Measurements from ENCODE around the gene ZNF436. TPM values are rescaled to one million over a fixed set of nuclear protein-coding genes. Genes with fewer than 3 reads are reported as not detected.
"Not testable (repeated sequence)": the region's sequence is repeated elsewhere in the genome, so short reads cannot be mapped to it uniquely, and the experiment has no call there.

Gene ZNF436
- total RNA-seq, 1 donor: 24.6 TPM

DNA sequence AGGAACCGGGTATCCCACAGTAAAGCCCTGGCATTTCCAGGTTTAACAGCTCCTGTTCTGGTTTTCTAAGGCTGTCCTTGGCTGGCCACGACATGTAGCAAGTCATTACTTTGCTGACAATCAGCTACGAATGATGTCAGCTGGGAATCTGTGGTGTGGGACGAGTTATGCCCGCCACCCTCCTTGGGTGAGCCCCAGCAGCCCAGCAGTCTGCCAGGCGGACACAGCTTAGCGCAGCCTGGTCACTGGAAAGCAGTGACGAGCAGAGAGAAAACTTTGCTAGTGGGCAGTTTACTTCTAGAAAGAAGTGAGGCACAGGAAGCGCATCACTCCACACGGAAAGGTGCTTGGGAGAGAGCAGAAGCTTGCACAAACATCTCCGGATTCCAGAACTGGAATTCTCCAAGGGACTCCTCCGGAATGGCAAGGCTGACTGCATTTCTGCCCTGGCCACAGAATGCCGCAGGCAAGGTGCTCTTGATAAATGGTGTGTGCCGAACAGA, 15.5 kb upstream of the ZNF436 start:
- no peak for DNase-seq (ENCODE audit: low read depth)
- no peak overlapping the region for H3K4me3 ChIP-seq (ENCODE audit: low read depth, low read length)
- TF ChIP-seq, protein P1, sequence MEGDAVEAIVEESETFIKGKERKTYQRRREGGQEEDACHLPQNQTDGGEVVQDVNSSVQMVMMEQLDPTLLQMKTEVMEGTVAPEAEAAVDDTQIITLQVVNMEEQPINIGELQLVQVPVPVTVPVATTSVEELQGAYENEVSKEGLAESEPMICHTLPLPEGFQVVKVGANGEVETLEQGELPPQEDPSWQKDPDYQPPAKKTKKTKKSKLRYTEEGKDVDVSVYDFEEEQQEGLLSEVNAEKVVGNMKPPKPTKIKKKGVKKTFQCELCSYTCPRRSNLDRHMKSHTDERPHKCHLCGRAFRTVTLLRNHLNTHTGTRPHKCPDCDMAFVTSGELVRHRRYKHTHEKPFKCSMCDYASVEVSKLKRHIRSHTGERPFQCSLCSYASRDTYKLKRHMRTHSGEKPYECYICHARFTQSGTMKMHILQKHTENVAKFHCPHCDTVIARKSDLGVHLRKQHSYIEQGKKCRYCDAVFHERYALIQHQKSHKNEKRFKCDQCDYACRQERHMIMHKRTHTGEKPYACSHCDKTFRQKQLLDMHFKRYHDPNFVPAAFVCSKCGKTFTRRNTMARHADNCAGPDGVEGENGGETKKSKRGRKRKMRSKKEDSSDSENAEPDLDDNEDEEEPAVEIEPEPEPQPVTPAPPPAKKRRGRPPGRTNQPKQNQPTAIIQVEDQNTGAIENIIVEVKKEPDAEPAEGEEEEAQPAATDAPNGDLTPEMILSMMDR (IDR thresholded peaks at IDR 0.05; ENCODE audit: insufficient read depth, low read depth, low read length): no peak

DNA sequence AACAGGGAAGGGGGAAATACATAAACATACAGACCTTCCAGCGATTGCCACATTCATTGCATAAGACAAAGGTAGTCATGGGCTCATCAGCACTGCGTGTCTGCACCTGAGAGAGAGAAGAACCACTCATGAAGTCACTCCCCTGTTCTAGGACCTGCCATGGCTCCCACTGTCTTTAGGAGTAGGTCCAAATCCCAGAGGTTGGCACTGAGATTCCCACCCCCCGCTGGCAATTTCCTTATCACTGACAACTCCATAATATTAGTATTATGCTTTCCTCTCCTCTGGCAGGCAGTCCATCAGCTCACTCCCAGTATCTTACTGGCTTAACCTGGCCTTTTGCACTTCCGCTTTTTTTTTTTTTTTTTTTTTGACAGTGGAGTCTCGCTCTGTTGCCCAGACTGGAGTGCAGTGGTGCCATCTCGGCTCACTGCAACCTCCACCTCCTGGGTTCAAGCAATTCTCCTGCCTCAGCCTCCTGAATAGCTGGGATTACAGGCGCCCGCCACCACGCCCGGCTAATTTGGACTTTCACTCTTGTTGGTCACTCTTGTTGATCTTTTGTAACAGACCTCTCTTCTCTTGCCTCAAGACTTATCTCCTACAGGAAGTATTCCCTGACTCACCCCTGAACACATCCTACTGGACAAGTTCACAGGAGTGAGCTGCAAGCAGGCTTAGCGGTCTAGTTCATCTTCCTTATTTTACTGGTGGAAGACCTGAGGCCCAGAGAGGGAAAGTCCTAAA, 14.8 kb upstream of the ZNF436 start:
- TF ChIP-seq, protein P1 (IDR thresholded peaks at IDR 0.05; ENCODE audit: insufficient read depth, low read depth, low read length): no peak
- peak; percentile 84 for DNase-seq (ENCODE audit: low read depth)

DNA sequence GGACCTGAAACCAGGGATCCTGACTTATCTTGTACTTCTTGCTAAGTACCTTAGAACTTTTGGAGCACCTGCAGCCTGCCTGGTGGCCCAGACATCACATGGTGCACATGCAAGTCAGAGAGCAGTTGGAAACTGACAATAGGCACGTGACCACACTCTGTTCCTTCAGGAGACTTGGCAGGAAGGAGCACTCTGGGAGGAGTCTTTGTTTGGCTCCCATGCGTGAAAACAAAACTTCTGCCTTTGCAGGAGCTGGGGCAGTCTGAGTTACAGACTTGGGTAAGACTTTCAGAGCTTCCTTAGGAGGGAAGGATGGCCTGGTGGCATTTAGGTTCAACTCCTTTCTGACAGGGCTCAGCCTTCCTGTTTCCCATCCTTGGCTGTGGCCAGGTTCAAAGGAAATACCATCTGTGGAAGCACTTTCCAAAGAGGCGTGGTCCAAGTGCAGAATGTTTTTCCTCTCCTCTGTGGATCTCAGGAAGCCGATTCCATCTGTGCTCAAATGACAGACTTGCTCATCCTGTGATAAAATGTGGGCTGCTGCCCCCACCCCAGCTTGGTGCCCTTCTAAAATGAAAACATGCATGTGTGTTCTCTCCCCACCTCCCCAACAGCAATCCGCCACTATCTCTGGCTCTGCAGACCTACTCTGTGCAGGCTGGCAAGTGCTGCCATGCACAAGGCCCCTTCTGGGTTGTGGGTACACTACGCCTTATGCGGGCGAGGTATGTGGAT, 14.1 kb upstream of the ZNF436 start:
- no peak for DNase-seq (ENCODE audit: low read depth)
- TF ChIP-seq, protein P1 (IDR thresholded peaks at IDR 0.05; ENCODE audit: insufficient read depth, low read depth, low read length): no peak
- no peak overlapping the region for H3K4me3 ChIP-seq (ENCODE audit: low read depth, low read length)

More for the DNA sequence above, 14.8 kb upstream of the ZNF436 start:
- H3K4me3 ChIP-seq (ENCODE audit: low read depth, low read length): no peak overlapping the region

DNA sequence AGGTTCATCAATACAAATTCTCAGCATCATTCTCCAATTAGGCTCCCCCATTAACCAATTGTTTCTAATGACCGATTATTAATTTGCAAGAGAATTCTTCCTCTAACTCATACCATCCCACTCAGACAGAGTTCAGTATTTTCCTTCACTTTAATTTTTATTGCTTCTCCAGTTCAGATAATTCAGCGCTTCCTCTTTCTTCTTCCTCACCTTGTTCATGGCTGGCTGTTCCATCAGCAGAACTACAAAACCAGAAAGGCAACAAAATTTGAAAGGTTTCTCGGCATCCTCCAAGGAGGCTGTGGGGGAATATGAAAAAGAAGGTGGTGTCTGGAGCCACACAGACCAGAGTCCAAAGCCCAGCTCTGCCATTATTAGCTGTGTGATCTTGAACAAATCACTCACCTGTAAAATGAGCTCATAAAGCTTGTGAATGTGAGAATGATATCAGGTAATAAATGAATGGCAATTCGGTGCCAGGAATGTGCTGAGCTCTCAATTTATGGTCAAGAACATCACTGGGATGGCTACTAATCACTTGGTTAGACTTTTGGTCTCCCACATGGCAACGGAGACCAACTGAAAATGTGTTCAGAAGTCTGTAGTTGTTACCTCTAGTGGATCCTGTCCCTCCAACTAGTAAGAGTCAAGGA, 11.7 kb upstream of the ZNF436 start:
- TF ChIP-seq, protein P1 (IDR thresholded peaks at IDR 0.05; ENCODE audit: insufficient read depth, low read depth, low read length): no peak
- DNase-seq (ENCODE audit: low read depth): no peak
- no peak overlapping the region for H3K4me3 ChIP-seq (ENCODE audit: low read depth, low read length)

DNA sequence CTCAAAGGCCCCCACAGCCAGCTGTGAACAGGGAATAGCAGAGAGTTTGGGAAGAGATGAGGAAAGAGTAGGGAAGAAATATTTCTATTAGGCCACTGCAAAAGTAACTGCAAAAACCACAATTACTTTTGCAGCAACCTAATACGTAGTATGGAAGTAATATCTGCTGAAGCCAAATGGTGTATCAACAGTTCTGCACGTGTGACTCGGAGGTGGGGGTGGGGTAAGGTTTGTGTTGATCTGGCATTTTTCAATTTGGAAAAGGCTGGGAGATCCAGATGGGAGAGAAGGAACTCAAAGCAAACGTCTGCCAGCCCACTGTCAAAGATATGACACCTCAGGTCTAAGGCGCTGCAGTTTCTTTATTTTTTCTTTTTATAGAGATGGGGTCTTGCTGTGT, 11.1 kb upstream of the ZNF436 start:
- H3K4me3 ChIP-seq (ENCODE audit: low read depth, low read length): no peak overlapping the region
- TF ChIP-seq, protein P1 (IDR thresholded peaks at IDR 0.05; ENCODE audit: insufficient read depth, low read depth, low read length): no peak
- DNase-seq (ENCODE audit: low read depth): no peak

DNA sequence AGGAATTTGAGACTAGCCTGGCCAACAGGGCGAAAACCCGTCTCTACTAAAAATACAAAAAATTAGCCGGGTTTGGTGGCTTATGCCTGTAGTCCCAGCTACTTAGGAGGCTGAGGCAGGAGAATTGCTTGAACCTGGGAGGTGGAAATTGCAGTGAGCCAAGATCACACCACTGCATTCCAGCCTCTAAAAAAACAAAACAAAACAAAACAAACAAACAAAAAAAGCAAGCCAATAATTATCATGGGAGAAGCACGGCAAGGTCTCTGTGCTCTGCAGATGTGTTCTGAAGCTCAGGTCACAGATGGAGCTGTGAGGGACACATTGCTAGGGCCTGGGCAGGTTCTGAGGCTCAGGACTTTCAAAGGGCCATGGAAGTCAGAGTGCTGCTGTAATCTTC, 10.6 kb upstream of the ZNF436 start:
- DNase-seq (ENCODE audit: low read depth); H3K4me3 ChIP-seq (ENCODE audit: low read depth, low read length): not testable (repeated sequence)
